Measurements from ENCODE around the gene CHRNA7.

CHRNA7 gene

GRCh38 chr15:32099097-32099785, 68.9 kb downstream of the CHRNA7 start:
- H3K4me1 ChIP-seq (ENCODE audit: insufficient read depth, low read length), result peaks cover 28% of the 10 kb centered on the region
- no peaks in the 10 kb centered on the region for H3K9me3 ChIP-seq (ENCODE audit: control insufficient read depth, insufficient read depth, low read length)
- H3K9ac ChIP-seq (ENCODE audit: low read depth, low read length), result no peak overlapping the region
- no peaks in the 10 kb centered on the region for H3K36me3 ChIP-seq (ENCODE audit: insufficient read depth, low read length)

GRCh38 chr15:32099956-32100684, 69.8 kb downstream of the CHRNA7 start:
- Histone ChIP-seq H3K36me3 (ENCODE audit: insufficient read depth, low read length) (no peaks in the 10 kb centered on the region), H3K9me3 (ENCODE audit: control insufficient read depth, insufficient read depth, low read length) (no peaks in the 10 kb centered on the region), H3K4me1 (ENCODE audit: insufficient read depth, low read length) (peaks cover 28% of the 10 kb centered on the region), H3K9ac (ENCODE audit: low read depth, low read length) (no peak overlapping the region)

- Histone ChIP-seq H3K36me3 (ENCODE audit: insufficient read depth, low read length) (no peaks in the 10 kb centered on the region), H3K9ac (ENCODE audit: low read depth, low read length) (no peak overlapping the region), H3K4me1 (ENCODE audit: insufficient read depth, low read length) (peaks cover 18% of the 10 kb centered on the region), H3K9me3 (ENCODE audit: control insufficient read depth, insufficient read depth, low read length) (no peaks in the 10 kb centered on the region)
Observed at GRCh38 chr15:32104061-32104995, 74.0 kb downstream of the CHRNA7 start.

GRCh38 chr15:32105258-32106241, 75.2 kb downstream of the CHRNA7 start:
- Histone ChIP-seq H3K4me1 (ENCODE audit: insufficient read depth, low read length) (peaks cover 10% of the 10 kb centered on the region), H3K9ac (ENCODE audit: low read depth, low read length) (no peak overlapping the region), H3K9me3 (ENCODE audit: control insufficient read depth, insufficient read depth, low read length) (no peaks in the 10 kb centered on the region), H3K36me3 (ENCODE audit: insufficient read depth, low read length) (no peaks in the 10 kb centered on the region)

GRCh38 chr15:32106401-32107381, 76.4 kb downstream of the CHRNA7 start:
- Histone ChIP-seq H3K9me3 (ENCODE audit: control insufficient read depth, insufficient read depth, low read length) (no peaks in the 10 kb centered on the region), H3K9ac (ENCODE audit: low read depth, low read length) (no peak overlapping the region), H3K36me3 (ENCODE audit: insufficient read depth, low read length) (no peaks in the 10 kb centered on the region), H3K4me1 (ENCODE audit: insufficient read depth, low read length) (peaks cover 10% of the 10 kb centered on the region)

GRCh38 chr15:32107477-32108080, 77.3 kb downstream of the CHRNA7 start:
- no peaks in the 10 kb centered on the region for H3K9me3 ChIP-seq (ENCODE audit: control insufficient read depth, insufficient read depth, low read length)

GRCh38 chr15:32108661-32109060, 78.3 kb downstream of the CHRNA7 start:
- Histone ChIP-seq H3K9ac (ENCODE audit: low read depth, low read length) (no peak overlapping the region), H3K9me3 (ENCODE audit: control insufficient read depth, insufficient read depth, low read length) (no peaks in the 10 kb centered on the region), H3K4me1 (ENCODE audit: insufficient read depth, low read length) (peaks cover 10% of the 10 kb centered on the region), H3K36me3 (ENCODE audit: insufficient read depth, low read length) (no peaks in the 10 kb centered on the region)

More at GRCh38 chr15:32107477-32108080, 77.3 kb downstream of the CHRNA7 start:
- Histone ChIP-seq H3K9ac (ENCODE audit: low read depth, low read length) (no peak overlapping the region), H3K36me3 (ENCODE audit: insufficient read depth, low read length) (no peaks in the 10 kb centered on the region), H3K4me1 (ENCODE audit: insufficient read depth, low read length) (peaks cover 10% of the 10 kb centered on the region)

- no peaks in the 10 kb centered on the region for H3K36me3 ChIP-seq (ENCODE audit: insufficient read depth, low read length)
- no peak overlapping the region for H3K9ac ChIP-seq (ENCODE audit: low read depth, low read length)
- no peaks in the 10 kb centered on the region for H3K9me3 ChIP-seq (ENCODE audit: control insufficient read depth, insufficient read depth, low read length)
- peaks cover 10% of the 10 kb centered on the region for H3K4me1 ChIP-seq (ENCODE audit: insufficient read depth, low read length)
Observed at GRCh38 chr15:32112101-32112500, 81.8 kb downstream of the CHRNA7 start.

GRCh38 chr15:32113224-32113623, 82.9 kb downstream of the CHRNA7 start:
- no peak overlapping the region for H3K9ac ChIP-seq (ENCODE audit: low read depth, low read length)
- peaks cover 1% of the 10 kb centered on the region; the same call in 1 of the 2 replicates for H3K4me1 ChIP-seq (ENCODE audit: insufficient read depth, low read length)
- no peaks in the 10 kb centered on the region for H3K36me3 ChIP-seq (ENCODE audit: insufficient read depth, low read length)
- H3K9me3 ChIP-seq (ENCODE audit: control insufficient read depth, insufficient read depth, low read length), result no peaks in the 10 kb centered on the region

- no peak overlapping the region for H3K9ac ChIP-seq (ENCODE audit: low read depth, low read length)
- no peaks in the 10 kb centered on the region for H3K36me3 ChIP-seq (ENCODE audit: insufficient read depth, low read length)
- H3K4me1 ChIP-seq (ENCODE audit: insufficient read depth, low read length), result no peaks in the 10 kb centered on the region
- H3K9me3 ChIP-seq (ENCODE audit: control insufficient read depth, insufficient read depth, low read length), result no peaks in the 10 kb centered on the region
Observed at GRCh38 chr15:32117122-32117521, 86.8 kb downstream of the CHRNA7 start.

GRCh38 chr15:32119286-32119685, 89.0 kb downstream of the CHRNA7 start:
- no peaks in the 10 kb centered on the region for H3K9me3 ChIP-seq (ENCODE audit: control insufficient read depth, insufficient read depth, low read length)
- no peaks in the 10 kb centered on the region for H3K4me1 ChIP-seq (ENCODE audit: insufficient read depth, low read length)
- H3K36me3 ChIP-seq (ENCODE audit: insufficient read depth, low read length), result no peaks in the 10 kb centered on the region
- no peak overlapping the region for H3K9ac ChIP-seq (ENCODE audit: low read depth, low read length)

- Histone ChIP-seq H3K36me3 (ENCODE audit: insufficient read depth, low read length) (no peaks in the 10 kb centered on the region), H3K4me1 (ENCODE audit: insufficient read depth, low read length) (no peaks in the 10 kb centered on the region), H3K9ac (ENCODE audit: low read depth, low read length) (no peak overlapping the region), H3K9me3 (ENCODE audit: control insufficient read depth, insufficient read depth, low read length) (no peaks in the 10 kb centered on the region)
Observed at GRCh38 chr15:32119694-32120330, 89.5 kb downstream of the CHRNA7 start.
